Retina (tissue), 1 donor: Measurements from ENCODE around the gene SLC49A3.
A peak's percentile ranks its signal among the peaks of the same experiment; 100 is the strongest.
"Not testable (repeated sequence)": the region's sequence is repeated elsewhere in the genome, so short reads cannot be mapped to it uniquely, and the experiment has no call there.

Experiments
- DNase-seq: peaks from one replicate; pipeline ENCODE4 v3.0.0-alpha.2; 2016

Gene SLC49A3

GRCh38 chr4:680091-680490 is 8.9 kb downstream of the SLC49A3 start:
- DNase-seq, result no peak

DNA sequence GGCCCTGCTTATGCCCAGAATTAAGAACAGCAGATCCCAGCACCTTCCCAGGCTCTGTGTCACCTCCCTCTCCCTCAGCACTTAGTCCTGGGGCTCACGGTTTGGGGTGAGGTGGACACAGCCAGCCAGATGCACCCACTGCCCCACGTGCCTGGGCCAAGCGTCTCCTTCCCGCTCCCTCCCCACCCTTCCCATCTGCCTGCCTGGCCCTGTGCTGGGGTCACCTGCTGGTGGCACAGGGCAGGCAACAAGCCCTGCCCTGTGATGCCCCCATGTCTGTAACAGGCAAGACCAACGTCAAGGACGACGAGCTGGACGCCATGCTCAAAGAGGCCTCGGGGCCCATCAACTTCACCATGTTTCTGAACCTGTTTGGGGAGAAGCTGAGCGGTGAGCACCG is 9.3 kb downstream of the SLC49A3 start:
- DNase-seq, result no peak

GRCh38 chr4:679104-679481 is 9.9 kb downstream of the SLC49A3 start:
- DNase-seq, result no peak

DNA sequence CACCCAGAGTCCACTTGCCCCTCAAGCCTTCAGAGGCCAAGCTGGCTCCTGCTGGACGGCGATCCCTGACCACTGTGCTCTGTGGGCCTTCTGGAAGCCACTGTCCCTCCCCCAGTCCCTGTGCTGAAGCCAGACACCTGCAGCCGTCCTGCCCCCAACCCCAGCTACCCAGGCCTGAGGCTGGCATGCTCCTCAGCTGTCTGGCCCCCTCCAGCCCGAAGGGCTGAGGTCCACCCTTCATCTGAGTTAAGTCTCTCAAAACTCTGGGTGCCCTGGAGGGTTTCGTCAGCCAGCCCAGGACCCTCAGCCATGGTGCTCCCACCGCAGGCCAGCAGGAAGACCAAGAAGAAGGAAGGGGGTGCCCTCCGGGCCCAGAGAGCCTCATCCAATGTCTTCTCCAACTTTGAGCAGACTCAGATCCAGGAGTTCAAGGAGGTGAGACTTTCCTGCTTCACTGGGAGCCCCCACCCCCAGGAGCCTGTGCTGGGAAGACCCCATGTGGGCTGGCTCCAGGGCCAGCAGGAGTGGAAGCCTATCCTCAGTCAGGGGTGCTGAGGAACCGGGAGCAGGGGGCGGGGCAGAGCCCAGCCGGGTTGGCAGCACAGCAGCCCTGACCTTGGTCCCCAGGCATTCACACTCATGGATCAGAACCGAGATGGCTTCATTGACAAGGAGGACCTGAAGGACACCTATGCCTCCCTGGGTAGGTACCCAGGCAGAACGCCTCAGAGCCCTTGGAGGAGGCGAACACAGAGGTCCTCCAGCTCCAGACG is 10.4 kb downstream of the SLC49A3 start:
- no peak for DNase-seq

DNA sequence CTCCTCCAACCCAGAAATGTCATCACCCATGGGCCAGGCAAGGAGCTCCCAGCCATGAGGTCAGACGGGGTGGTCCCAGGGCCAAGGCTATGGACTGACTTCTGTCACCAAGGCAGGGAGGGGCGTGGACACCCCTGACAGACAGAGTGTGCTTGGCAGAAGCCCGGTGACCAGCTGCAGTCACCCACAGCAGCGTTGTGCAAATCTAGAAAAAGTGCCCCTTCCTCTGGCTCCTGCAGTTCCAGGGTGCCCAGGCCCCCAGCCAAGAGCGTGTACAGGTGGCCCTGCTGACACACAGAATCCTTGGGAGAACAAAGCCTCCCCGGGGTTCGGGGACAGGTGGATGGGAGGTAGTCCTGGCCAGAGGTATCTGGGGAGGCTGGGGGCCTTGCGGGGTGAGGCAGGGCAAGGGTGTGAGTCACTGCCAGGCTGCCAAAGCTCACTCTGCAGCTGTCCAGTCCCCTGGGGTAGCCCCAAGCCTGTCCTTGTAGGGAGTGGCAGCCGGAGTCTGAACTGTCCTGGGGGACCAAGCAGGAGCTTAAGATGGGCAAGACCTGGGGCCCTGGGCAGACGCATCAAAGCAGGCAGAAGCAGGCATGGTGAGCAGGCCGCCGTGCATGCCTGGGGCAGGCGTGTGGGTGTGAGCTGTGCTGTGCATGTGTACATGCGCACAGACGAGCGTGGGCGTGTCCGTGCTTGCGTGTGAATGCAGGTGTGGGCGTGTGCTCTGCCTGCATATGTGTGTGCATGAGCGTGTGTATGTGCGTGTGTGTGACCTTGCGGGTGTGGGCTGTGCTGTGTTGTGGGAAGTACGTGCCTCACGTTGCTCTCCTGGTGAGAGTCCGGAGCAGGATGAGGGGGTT is 11.3 kb downstream of the SLC49A3 start:
- no peak for DNase-seq

DNA sequence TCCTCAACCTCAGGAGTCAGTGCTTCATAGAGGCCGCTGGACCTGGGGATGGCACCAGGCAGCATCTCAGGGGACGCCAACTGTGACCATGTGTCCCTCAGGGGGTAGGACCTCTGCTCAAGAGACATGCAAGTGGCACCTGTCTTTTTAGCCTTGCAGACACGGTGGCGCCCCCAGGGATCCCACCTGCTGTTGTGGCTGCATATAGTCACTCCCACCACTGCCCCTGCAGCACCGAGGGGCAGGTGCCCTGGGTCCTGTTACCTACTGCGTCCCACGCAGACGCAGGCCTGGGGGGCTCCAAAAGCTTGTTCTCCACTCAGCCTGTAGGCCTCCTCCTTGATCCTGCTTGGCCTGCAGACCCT is 12.1 kb downstream of the SLC49A3 start:
- DNase-seq, result no peak

DNA sequence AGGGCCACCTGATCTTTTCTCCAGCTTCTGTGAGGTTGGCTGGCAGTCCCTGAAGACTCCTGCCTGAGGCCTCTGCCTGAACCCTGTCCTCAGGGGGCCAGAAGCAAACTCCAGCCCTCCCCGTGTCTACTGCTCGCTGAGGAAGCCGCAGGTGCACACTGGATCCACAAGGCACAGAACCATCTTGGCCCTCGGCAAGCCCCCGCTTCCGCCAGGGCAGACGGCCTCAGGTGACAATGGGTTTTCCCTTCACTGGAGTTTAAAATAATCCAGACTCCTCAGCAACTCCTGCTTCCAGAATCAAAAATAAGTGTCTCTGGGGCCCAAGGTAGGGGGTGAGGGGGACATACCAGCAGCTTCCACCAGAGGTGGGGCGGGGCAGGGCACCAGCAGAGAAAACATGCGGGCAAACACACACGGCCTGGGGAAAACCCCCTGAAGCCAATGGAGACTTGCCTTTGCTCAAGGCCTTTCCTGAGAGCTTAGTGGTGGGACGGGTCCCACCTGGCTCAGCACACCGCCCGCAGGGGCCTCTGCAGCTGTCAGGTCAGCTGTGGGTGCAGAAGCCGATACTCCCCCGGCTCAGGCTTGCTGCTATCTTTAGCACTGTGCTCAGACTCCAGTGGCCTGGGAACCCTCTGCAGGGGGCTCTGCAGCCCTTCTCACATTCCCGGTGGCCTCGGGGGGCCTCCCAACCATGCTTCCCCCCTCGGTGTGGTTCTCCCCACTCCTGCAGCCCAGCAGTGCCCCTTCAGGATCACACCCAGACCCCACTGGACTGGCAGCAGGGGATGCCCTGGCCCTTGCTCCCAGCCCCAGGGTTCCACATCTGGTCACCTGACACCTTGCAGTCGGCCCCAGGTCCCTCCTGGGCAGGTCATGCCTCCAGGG is 12.7 kb downstream of the SLC49A3 start:
- no peak for DNase-seq

GRCh38 chr4:675036-675882 is 13.7 kb downstream of the SLC49A3 start:
- DNase-seq, result no peak

DNA sequence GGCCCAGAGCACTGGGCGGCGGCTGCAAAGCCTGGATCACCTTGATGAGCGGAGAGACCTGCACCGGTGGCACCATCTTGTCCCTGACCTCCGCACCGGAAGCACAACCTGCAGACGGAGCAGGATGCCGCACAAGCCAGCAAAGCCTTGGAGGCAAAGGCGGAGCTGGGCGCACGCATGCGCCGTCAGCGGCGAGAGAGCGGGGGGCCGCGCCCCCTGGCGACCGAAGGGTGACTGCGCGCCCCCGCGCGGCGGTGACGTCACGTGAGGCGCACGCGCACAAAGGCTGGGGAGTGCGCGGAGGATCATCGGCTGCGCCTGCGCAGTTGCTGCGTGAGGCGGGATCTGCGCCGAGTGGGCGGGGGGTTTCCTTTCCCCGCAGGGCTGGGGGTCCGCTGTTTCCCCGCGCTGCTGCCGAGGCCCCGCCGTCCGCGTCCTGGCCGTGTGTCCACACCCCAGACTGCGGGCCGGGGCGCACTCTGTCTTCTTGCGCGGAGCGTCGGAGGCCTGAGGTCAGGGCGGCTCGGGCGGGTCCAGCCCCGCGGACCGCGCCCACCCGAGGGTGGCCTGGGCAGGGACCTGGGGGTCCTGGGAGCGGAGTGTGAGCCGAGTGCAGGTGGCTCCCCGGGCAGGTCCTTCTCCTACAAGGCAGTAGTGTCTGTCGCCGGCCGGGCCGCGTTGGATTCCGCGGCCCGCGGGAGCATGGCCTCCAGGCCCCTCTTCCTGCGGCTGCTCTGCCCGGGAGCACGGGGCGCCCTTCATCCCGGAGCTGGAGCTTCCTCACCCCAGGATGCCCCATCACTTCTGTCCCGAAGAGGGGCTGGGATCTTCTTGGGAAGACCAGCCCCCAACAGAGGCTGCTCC is 14.5 kb downstream of the SLC49A3 start, which contains the start of the genes ATP5ME and MYL5:
ATP5ME (minus strand) TSS at position 105 of the 864 bp plus-strand sequence; CDS start at position 76, 29 bp downstream.
MYL5 (plus strand) TSS at position 371 of the 864 bp plus-strand sequence. CDS start 3,485 bp downstream, outside the sequence.
- DNase-seq, result peak; percentile 99

DNA sequence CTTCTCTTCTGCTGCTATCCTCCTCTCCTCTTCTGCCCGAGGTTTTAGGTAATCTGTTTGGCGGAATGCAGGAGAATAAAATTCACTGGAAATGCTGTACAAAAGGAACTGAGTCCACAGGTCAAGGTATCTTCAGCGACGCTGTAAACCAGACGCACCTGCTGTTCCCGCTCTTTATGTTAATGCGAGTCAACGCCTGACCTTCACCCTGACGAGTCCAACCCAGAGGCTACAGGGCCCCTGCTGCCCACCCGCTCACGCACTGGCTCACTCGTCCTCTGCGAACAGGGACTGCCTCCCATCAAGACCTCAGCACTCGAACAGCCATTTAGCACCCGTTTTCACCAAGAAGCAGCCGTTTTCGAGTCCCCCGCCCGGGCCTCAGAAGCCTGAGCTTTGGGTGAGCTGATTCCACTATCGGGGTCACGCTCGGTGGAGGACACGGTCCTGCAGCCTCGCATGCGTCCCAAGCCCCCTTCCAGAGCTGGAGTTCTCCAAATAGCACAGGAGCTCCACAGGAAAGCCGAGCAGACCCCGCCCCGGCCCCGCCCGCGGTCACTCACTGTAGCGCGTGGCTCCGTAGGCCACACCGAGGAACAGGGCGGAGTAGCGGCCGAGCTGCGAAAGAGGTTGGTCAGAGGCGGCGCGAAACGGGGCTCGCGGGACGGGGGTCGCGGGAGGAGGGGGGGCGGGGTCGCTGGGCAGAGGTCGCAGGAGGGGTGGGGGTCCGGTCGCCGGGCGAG is 15.4 kb downstream of the SLC49A3 start:
- DNase-seq, result no peak

- no peak for DNase-seq
Observed at GRCh38 chr4:671769-672168, 17.2 kb downstream of the SLC49A3 start.

- DNase-seq, result not testable (repeated sequence)
Observed at GRCh38 chr4:669806-670559, 19.0 kb downstream of the SLC49A3 start.

DNA sequence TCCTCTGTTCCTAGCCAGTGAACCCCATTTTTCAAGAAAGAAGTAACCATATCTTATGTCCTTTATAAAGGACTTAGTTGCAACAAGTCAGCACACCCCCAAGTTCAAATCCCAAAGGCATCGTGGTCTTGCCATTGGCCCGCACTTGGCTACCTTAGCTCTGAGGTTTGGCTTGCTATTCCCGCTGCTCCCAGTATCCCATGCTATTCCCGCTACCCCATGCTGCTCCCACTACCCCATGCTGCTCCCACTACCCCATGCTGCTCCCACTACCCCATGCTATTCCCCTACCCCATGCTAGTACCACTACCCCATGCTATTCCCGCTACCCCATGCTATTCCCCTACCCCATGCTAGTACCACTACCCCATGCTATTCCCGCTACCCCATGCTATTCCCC is 20.7 kb downstream of the SLC49A3 start:
- not testable (repeated sequence) for DNase-seq

- DNase-seq, result no peak
Observed at GRCh38 chr4:667545-667925, 21.4 kb downstream of the SLC49A3 start.

- DNase-seq, result no peak
Observed at GRCh38 chr4:666822-667544, 22.0 kb downstream of the SLC49A3 start.

- DNase-seq, result no peak
Observed at GRCh38 chr4:666436-666810, 22.5 kb downstream of the SLC49A3 start.

- DNase-seq, result no peak
Observed at GRCh38 chr4:665751-666435, 23.1 kb downstream of the SLC49A3 start.

- DNase-seq, result no peak
Observed at GRCh38 chr4:665381-665750, 23.6 kb downstream of the SLC49A3 start.
